LHCN-M2 (cell line): ENCODE measurements around the gene ARHGEF3. TPM values are rescaled to one million over a fixed set of nuclear protein-coding genes. Genes with fewer than 3 reads are reported as not detected.
"Not testable (repeated sequence)": the region's sequence is repeated elsewhere in the genome, so short reads cannot be mapped to it uniquely, and the experiment has no call there.

Source experiments
- DNase-seq: peaks from one replicate; pipeline ENCODE4 v3.0.0-alpha.2; 2012; ENCODE audit warnings: low read depth
- total RNA-seq: library from RNA; depleted of rRNA; stranded (reverse); fragments of >200 nt; gene quantifications from 2 replicates; pipeline ENCODE4 v1.2.3, GENCODE V29; 2014

Gene ARHGEF3
- total RNA-seq, 1 experiment from 2014 or later, result 5.5 TPM

GRCh38 chr3:56737006-56737405 lies 64.7 kb downstream of the ARHGEF3 start:
- DNase-seq, result no peak

GRCh38 chr3:56732109-56732508 lies 69.6 kb downstream of the ARHGEF3 start:
- no peak for DNase-seq

- no peak for DNase-seq
Measured at GRCh38 chr3:56725175-56725574, 76.6 kb downstream of the ARHGEF3 start.

GRCh38 chr3:56724676-56725075 lies 77.1 kb downstream of the ARHGEF3 start:
- DNase-seq, result no peak

GRCh38 chr3:56720849-56721248 lies 80.9 kb downstream of the ARHGEF3 start:
- no peak for DNase-seq

- not testable (repeated sequence) for DNase-seq
Measured at GRCh38 chr3:56718809-56719208, 82.9 kb downstream of the ARHGEF3 start.

GRCh38 chr3:56711344-56711743 lies 90.4 kb downstream of the ARHGEF3 start:
- no peak for DNase-seq

- not testable (repeated sequence) for DNase-seq
Measured at GRCh38 chr3:56707412-56707811, 94.3 kb downstream of the ARHGEF3 start.

- DNase-seq, result no peak
Measured at GRCh38 chr3:56706629-56707028, 95.1 kb downstream of the ARHGEF3 start.

- DNase-seq, result no peak
Measured at GRCh38 chr3:56704706-56705105, 97.0 kb downstream of the ARHGEF3 start.

GRCh38 chr3:56702490-56703315 lies 99.0 kb downstream of the ARHGEF3 start:
- peak; percentile 61 for DNase-seq

GRCh38 chr3:56700151-56700550 lies 101.6 kb downstream of the ARHGEF3 start:
- no peak for DNase-seq

GRCh38 chr3:56694867-56695683 lies 106.7 kb downstream of the ARHGEF3 start:
- DNase-seq, result no peak

- no peak for DNase-seq
Measured at GRCh38 chr3:56693750-56694149, 108.0 kb downstream of the ARHGEF3 start.

- peak; percentile 17 for DNase-seq
Measured at GRCh38 chr3:56692520-56693433, 109.0 kb downstream of the ARHGEF3 start.

GRCh38 chr3:56692001-56692365 lies 109.8 kb downstream of the ARHGEF3 start:
- not testable (repeated sequence) for DNase-seq

GRCh38 chr3:56691165-56692000 lies 110.4 kb downstream of the ARHGEF3 start:
- no peak for DNase-seq

- no peak for DNase-seq
Measured at GRCh38 chr3:56689303-56689702, 112.4 kb downstream of the ARHGEF3 start.

GRCh38 chr3:56688191-56688590 lies 113.6 kb downstream of the ARHGEF3 start:
- no peak for DNase-seq

GRCh38 chr3:56684029-56684428 lies 117.7 kb downstream of the ARHGEF3 start:
- DNase-seq, result no peak
